T-helper 2 cell (primary cell): ENCODE measurements around the gene RXFP1.

Experiments
- DNase-seq, 5 experiments: peaks; one replicate each; pipeline versions ENCODE4 v3.0.0 to v3.0.0-alpha.2; 2012 to 2022

The RXFP1 gene

DNA sequence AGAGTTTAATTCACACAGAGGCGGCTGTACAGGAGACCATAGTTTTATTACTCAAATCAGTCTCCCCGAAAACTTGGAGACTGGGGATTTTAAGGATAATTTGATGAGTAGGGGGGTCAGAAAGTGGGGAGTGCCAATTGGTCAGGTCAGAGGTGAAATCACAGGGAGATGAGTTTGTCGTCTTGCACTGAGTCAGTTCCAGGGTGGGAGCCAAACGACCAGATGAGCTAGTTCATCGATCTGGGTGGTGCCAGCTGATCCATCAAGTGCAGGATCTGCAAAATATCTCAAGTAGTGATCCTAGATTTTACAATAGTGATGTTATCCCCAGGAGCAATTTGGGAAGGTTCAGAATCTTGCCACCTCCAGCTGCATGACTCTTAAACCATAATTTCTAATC lies 154.4 kb downstream of the RXFP1 start:
- no peak for DNase-seq

DNA sequence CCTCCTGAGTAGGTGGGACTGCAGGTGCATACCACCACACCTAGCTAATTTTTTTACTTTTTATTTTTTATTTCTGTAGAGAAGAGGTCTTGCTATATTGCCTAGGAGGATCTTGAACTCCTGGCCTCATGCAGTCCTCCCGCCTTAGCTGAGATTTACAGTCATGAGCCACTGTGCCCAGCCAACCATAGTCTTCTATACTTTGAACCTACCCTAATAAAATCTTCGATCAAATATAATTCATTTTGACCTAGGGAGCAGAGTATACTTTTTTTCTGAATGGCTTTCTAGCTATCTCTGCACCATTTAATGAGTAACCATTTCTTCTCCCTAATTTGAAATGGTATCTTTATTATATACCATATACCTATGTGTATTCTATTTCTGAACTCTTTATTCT lies 157.1 kb downstream of the RXFP1 start:
- no peak for DNase-seq

DNA sequence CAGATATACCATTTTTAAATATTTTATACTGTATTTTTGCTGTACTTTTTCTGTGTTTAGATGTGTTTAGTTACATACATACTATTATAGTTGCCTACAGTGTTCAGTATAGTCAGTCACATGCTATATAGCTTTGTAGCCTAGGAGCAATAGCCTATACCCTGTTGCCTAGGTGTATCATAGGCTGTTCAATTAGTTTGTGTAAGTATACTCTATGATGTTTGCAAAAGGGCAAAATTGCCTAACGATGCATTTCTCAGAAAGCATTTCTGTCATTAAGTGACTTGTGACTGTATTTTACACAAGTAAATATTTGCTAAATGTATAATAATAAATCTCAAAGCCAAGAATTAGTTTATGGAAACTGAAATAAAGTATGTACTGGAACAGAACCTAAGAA lies 159.9 kb downstream of the RXFP1 start:
- no peak for DNase-seq

DNA sequence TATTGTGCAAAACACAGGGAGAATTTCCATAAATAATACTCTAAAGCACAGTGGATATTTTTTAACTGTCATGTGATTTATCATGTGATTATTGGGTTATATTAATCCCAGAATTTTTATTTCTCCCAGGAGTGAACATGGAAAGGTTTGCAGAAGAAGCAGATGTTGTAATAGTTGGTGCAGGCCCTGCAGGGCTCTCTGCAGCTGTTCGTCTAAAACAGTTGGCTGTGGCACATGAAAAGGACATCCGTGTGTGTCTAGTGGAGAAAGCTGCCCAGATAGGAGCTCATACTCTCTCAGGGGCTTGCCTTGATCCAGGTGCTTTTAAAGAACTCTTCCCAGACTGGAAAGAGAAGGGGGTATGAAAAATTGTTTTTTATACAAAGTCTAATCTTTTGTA lies 160.4 kb downstream of the RXFP1 start:
- no peak for DNase-seq

DNA sequence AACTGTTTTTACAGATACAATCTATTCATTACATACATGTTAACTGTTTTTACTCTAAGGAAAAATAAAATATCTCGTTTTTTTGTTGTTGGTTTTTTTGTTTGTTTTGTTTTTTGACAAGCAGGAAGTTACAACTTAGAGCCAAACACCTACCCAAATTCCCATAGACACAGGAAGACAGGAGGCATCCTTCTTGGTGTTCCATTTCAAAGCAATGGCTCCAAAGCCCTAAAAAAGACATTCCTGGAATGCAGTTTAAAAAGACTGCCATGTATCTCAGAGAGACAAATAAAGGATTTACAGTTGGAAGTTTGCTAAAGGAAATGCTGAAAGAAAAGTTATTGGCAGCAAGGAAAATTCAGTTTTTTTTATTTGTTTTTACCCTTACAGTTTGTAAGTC lies 167.1 kb downstream of the RXFP1 start:
- DNase-seq, result no peak
